PFSK-1 (cell line): Measurements from ENCODE around the gene TAF6L.
A peak's percentile ranks its signal among the peaks of the same experiment; 100 is the strongest.

Experiments
- POLR2AphosphoS5 ChIP-seq: IDR thresholded peaks from 2 replicates; pipeline ENCODE4 v1.6.1; 2012; ENCODE audit warnings: low read depth, mild to moderate bottlenecking, control low read depth, low read length, moderate library complexity
- REST ChIP-seq, 2 experiments: IDR thresholded peaks; 2 replicates each; pipeline versions ENCODE4 v1.6.1 to v1.8.0; 2011 to 2012; ENCODE audit warnings: low read depth in 2 of 2, low read length in 2 of 2, control low read depth in 1 of 2, inconsistent platforms in 1 of 2, mild to moderate bottlenecking in 1 of 2, moderate library complexity in 1 of 2; ENCODE audit not compliant: insufficient read depth in 1 of 2
- SIN3A ChIP-seq: IDR thresholded peaks from 2 replicates; pipeline ENCODE4 v1.6.1; 2012; ENCODE audit warnings: mild to moderate bottlenecking, low read length, moderate library complexity, borderline replicate concordance; ENCODE audit not compliant: insufficient read depth

- TF ChIP-seq REST (IDR thresholded peaks at IDR 0.05; ENCODE audit: insufficient read depth in 1 of 2, low read depth in 2 of 2, low read length in 2 of 2) (no peak), SIN3A (0 out of 2 replicates have a peak, but pooled peaks have one; percentile 76), POLR2AphosphoS5 (peak; percentile 89)
Observed at GRCh38 chr11:62771144-62772021, at the start of gene TAF6L.
